Memory B cell (primary cell): ENCODE measurements around the gene PCK2.

Source experiments
- ATAC-seq: fragments of 150-1000 bp; cut with Tn5 transposase; 2 replicates; pipeline ENCODE4 v1.10.0; 2021; ENCODE audit warnings: low read depth, mild to moderate bottlenecking, moderate library complexity
- DNase-seq, 2 donors: peaks; one replicate each; pipeline ENCODE4 v3.0.0; 2022; ENCODE audit warnings: low spot score in 2 of 2
- H3K27ac Mint-ChIP-seq: one replicate; pipeline ENCODE4 v1.8.0; 2022; ENCODE audit warnings: mild to moderate bottlenecking, moderate library complexity, mixed read lengths
- H3K27me3 Mint-ChIP-seq: one replicate; pipeline ENCODE4 v1.8.0; 2022; ENCODE audit warnings: mixed read lengths
- H3K36me3 Mint-ChIP-seq: one replicate; pipeline ENCODE4 v1.8.0; 2022; ENCODE audit warnings: mild to moderate bottlenecking, mixed read lengths
- H3K4me1 Mint-ChIP-seq: one replicate; pipeline ENCODE4 v1.8.0; 2022; ENCODE audit warnings: mixed read lengths
- H3K4me3 Mint-ChIP-seq: one replicate; pipeline ENCODE4 v1.8.0; 2022; ENCODE audit warnings: mild to moderate bottlenecking, moderate library complexity, mixed read lengths
- H3K9me3 Mint-ChIP-seq: one replicate; pipeline ENCODE4 v1.8.0; 2022; ENCODE audit warnings: mixed read lengths

PCK2 gene

DNA sequence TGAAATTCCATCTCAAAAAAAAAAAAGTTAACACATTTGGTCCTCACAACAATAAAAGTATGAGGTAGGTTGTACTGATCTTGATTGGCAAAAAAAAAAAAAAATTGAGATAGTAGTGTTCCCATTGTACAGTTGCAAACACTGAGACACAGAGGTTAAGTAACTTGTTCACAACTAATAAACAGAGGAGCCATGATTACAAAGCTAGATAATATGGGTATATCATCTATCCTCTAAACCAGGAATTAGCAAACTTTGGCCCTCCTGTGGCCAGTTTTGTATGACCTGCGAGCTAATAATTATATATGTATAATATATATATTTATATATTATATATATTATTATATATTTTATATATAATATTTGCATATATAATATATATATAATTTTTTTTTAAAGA is 39.6 kb downstream of the PCK2 start:
- Mint-ChIP-seq H3K4me1 (peaks cover 34% of the 10 kb centered on the region), H3K36me3 (peaks cover 15% of the 10 kb centered on the region), H3K27ac (no peak overlapping the region), H3K4me3 (no peak overlapping the region), H3K27me3 (no peaks in the 10 kb centered on the region), H3K9me3 (no peaks in the 10 kb centered on the region)
- ATAC-seq (no peak), DNase-seq (no peak)

DNA sequence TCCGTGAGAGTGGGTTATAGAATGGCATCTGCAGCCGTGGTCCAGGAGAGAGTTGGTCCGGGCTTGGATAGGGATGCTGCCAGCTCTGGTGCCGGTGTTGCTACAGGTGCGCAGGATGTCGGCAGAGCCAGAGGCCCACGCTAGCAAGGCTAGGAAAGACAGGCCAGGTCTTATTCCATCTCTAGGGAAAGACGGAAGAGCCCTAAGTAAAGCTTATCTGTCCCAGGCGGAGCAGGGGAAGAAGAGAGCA is 41.4 kb downstream of the PCK2 start:
- no peaks in the 10 kb centered on the region for H3K9me3 Mint-ChIP-seq
- peaks cover 42% of the 10 kb centered on the region for H3K4me1 Mint-ChIP-seq
- peak in 1 of 2 donors; percentile 27 for DNase-seq
- peak overlapping the region; percentile 92 for H3K4me3 Mint-ChIP-seq
- ATAC-seq: peak; percentile 4
- H3K27me3 Mint-ChIP-seq: no peaks in the 10 kb centered on the region
- H3K36me3 Mint-ChIP-seq: peaks cover 23% of the 10 kb centered on the region
- peak overlapping the region; percentile 98 for H3K27ac Mint-ChIP-seq

DNA sequence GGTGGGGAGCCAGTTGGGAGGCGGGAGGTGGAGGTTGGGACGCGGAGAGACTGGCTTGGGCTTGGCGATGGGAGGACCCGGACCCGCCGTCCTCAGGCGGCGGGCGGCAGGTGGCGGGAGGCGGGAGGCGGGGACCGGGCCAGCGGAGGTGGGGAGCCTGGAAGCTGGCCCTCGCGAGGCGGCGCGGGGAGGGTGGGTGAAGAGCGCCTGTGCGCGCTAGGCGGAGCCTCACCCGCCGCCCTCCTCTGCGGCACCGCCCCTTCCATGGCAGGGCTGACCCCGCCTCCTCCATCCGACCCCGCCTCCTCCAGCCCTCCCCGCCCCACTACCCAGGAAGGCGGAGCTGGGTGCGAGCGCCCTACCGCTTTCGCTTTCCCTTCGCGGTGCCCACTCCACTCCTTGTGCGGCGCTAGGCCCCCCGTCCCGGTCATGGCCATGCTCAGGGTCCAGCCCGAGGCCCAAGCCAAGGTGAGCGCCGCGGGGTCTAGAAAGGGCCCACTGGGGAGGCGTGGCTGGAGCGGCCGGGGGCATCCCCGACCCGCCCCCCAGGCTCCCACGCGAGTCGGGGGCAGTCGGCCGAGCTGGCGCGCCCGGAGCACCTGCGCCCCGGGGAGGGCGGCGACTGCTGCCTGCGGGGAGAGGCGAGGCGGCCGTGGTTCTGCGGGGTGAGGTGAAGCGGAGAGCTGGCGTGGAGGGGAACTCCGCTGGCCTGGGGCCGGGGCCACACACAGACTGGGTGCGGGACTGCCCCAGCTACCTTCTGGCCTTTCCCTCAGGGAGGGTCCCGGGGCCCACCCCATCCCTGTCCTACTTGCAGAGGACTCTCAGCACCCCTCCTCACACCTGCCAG is 41.9 kb downstream of the PCK2 start, which contains the start of gene PSME1:
TSS of gene PSME1 (plus strand) at position 361 of the 850 bp plus-strand sequence. CDS start at position 430, 69 bp downstream.
- Mint-ChIP-seq H3K27ac (peak within 1 kb of the TSS; percentile 98), H3K36me3 (peaks cover 22% of the 10 kb centered on the region)

DNA sequence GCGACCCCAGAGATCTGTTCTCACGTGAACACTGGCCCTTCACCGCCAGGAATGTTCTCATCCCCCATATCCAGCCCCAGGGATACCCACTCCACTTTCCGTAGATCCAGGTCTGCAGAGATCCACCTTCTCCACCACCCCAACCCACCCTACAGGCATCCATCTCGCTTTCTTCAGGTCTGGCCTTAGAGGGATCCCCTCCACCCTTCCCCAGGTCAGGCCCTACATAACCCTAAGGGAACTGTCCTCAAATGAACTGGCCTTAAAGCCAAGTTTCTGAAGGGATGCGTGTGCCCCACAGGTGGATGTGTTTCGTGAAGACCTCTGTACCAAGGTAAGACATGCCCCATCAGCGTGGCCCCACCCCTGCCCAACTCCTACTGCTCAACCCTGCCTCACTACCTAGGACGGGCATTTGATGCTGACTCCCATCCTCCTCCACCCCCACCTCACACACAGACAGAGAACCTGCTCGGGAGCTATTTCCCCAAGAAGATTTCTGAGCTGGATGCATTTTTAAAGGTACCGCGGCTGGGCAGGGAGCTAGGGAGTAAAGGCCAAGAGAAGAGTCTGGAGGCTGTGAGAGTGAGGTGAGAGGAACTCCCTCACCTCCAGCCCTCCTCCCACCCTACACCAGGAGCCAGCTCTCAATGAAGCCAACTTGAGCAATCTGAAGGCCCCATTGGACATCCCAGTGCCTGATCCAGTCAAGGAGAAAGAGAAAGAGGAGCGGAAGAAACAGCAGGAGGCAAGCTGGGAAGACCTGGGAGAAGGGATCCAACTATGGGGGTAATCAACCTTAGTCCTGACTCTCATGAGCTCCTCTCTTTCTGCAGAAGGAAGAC is 42.8 kb downstream of the PCK2 start:
- ATAC-seq: no peak

More for the DNA sequence above, 41.9 kb downstream of the PCK2 start, which contains the start of gene PSME1:
- Mint-ChIP-seq H3K4me3 (peak within 1 kb of the TSS; percentile 92), H3K27me3 (no peaks in the 10 kb centered on the region), H3K4me1 (peaks cover 46% of the 10 kb centered on the region), H3K9me3 (no peaks in the 10 kb centered on the region)
- peak; percentile 90 for ATAC-seq
- peak; percentile 95 for DNase-seq

DNA sequence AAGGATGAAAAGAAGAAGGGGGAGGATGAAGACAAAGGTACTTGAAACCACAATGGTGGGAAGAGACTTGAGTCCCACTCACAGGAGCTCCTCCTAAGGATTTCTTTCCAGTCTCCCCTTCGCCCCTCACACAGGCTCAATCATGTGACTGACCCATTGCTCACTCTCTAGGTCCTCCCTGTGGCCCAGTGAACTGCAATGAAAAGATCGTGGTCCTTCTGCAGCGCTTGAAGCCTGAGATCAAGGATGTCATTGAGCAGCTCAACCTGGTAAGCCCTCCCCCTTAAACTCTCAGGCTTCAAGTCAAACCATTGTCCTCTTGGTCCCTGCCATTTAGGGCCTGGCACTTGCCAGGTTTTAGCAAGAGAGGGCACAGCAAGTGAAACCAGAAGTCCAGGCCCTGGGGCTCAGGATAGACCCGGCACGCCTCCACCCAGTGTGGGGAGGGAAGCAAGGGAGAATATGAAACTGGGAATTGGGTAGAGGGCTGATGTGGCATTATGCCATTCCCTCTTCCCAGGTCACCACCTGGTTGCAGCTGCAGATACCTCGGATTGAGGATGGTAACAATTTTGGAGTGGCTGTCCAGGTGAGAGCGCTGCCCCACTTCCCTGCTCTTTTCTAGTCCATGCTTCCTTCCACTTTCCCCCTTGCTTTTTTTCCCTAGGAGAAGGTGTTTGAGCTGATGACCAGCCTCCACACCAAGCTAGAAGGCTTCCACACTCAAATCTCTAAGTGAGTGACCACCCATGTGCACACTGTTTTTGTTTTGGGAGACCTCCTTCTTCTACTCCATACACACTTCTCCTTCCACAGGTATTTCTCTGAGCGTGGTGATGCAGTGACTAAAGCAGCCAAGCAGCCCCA is 43.7 kb downstream of the PCK2 start:
- no peak for DNase-seq
- peaks cover 20% of the 10 kb centered on the region for H3K36me3 Mint-ChIP-seq
- H3K4me1 Mint-ChIP-seq: peaks cover 42% of the 10 kb centered on the region
- H3K27ac Mint-ChIP-seq: no peak overlapping the region
- peak overlapping the region; percentile 44 for H3K4me3 Mint-ChIP-seq
- H3K9me3 Mint-ChIP-seq: no peaks in the 10 kb centered on the region
- ATAC-seq: no peak
- H3K27me3 Mint-ChIP-seq: no peaks in the 10 kb centered on the region

More for the DNA sequence above, 42.8 kb downstream of the PCK2 start:
- Mint-ChIP-seq H3K27ac (peak overlapping the region; percentile 98), H3K36me3 (peaks cover 20% of the 10 kb centered on the region), H3K9me3 (no peaks in the 10 kb centered on the region), H3K4me1 (peaks cover 45% of the 10 kb centered on the region), H3K27me3 (no peaks in the 10 kb centered on the region), H3K4me3 (peak overlapping the region; percentile 92)
- DNase-seq: no peak

DNA sequence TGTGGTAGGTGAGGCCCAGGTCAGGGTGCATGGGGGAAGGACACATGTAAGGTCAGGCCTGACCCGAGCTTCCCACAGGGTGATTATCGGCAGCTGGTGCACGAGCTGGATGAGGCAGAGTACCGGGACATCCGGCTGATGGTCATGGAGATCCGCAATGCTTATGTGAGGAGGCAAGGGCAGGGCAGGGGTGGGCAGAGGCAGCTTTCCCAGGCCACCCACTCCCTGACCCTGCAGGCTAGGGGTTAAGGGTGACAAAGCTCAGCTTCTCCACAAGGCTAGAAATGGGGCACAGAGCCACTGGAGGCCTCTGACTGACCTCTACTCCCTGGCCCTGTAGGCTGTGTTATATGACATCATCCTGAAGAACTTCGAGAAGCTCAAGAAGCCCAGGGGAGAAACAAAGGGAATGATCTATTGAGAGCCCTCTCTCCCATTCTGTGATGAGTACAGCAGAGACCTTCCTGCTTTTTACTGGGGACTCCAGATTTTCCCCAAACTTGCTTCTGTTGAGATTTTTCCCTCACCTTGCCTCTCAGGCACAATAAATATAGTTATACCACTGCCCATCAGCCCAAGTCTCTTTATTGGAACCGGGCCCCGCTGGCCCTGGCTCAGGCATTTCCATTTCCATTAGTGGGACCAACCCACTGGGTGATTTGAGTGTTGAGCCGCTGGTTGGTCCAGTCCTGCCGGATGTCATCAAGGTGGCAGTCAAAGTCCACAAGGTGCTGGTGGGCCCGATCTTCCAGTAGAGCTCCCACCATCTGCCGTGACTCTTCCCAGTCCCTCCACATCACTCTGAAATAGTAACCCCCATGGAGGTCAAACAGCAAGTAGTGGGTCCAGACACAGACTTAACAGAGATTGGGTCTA is 44.5 kb downstream of the PCK2 start:
- H3K27me3 Mint-ChIP-seq: no peaks in the 10 kb centered on the region
- DNase-seq (no peak), ATAC-seq (no peak)
- no peaks in the 10 kb centered on the region for H3K9me3 Mint-ChIP-seq
- H3K4me3 Mint-ChIP-seq: peak overlapping the region; percentile 41
- H3K27ac Mint-ChIP-seq: peak overlapping the region; percentile 22
- H3K4me1 Mint-ChIP-seq: peaks cover 43% of the 10 kb centered on the region
- peaks cover 24% of the 10 kb centered on the region for H3K36me3 Mint-ChIP-seq

DNA sequence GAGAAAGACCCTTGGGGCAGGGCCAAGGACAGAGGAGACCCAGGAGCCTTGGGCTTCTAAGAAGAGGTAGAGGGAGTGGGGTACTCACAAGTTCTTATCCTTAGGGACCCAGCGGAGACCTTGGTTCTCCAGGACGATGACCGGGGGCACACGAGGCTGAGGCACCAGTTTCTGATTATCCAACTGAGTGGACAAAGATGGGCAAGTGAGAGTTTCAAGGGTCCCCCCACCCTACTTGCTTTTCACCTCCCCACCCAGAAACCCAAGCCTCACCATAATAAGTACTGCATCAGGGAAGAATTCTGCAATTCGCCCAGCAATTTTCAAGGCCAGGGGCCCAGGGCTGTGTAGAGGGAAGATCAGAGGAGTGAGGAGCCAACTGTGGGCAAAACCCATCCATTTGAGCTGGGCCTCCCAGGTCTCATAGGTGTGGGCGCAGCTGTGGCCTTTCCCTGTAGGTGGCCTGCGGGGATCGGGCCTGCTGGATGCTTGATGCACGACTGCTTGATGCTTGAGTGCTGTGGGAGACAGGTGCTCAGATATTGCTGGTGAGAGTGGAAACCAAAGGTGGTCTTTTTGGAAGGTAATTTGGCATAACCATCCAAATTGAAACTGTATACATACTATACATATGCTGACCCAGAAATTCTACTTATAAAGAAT is 45.3 kb downstream of the PCK2 start:
- Mint-ChIP-seq H3K36me3 (peaks cover 27% of the 10 kb centered on the region), H3K9me3 (no peaks in the 10 kb centered on the region), H3K4me3 (peak overlapping the region; percentile 41), H3K27me3 (no peaks in the 10 kb centered on the region), H3K4me1 (peaks cover 46% of the 10 kb centered on the region), H3K27ac (peak overlapping the region; percentile 22)
- DNase-seq (no peak), ATAC-seq (no peak)

DNA sequence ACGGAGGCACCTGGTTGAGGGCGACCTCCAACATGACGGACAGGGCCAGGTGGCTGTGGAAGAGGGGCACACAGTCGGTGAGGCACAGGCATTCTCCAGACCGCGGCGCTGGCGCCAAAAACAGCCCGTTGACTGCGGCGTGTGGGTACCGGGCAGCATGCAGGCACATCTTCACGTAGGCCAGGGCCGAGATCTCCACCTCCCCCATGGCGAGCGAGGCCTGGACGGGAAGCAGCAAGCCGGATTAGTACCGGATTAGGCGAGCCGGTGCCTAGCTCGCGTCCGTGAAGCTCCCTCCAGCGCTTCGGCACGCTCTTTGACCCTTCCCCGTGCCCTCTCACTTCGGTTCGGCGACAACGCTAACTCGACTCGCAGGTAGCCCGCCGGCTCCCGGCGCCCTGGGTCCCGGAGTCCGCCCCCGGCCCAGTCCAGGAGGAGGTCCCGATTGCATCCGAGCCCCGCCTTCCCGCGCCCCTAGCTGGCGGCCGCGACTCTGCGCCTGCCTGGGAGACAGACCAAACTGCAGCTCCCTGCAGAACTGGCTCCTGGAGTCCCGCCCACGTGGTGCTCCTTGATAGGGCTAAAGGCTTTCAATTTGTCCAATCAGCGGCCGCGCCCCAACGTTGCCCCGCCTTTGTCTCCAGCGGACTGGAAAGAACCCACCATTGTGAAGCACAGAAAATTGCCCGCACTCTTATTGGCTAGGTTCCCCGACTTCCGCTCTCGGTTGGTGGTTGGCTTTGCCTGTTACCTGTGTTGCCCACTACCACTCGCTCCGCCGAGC is 47.2 kb downstream of the PCK2 start, which contains the start of gene EMC9:
TSS of gene EMC9 (minus strand) at position 495 of the 784 bp plus-strand sequence. CDS start at position 208, 287 bp downstream.
- Mint-ChIP-seq H3K27me3 (no peaks in the 10 kb centered on the region), H3K4me3 (peak within 1 kb of the TSS; percentile 87), H3K27ac (peak within 1 kb of the TSS; percentile 85), H3K9me3 (no peaks in the 10 kb centered on the region), H3K4me1 (peaks cover 53% of the 10 kb centered on the region), H3K36me3 (peaks cover 31% of the 10 kb centered on the region)
- ATAC-seq (peak; percentile 87), DNase-seq (peak; percentile 89 to 97)

DNA sequence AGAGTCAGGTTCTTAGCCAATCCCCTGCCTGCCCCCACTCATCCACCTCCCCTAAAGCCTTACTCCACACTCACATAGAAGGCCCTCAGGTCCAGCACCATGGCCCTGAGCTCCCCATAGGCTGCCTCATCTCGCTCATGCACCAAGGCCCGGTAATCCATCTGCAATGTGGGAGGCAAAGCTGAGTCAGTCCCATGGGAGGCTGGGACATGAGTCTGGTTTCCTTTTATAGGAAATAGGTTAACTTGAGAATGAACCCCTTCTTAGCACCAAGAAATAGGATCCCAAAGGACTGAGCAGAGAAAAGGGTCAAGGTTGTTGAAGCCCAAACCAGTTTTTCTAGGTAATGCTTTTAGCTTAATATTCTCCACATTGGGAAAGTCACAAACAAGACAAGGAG is 49.4 kb downstream of the PCK2 start:
- DNase-seq (no peak), ATAC-seq (no peak)
- no peak overlapping the region for H3K4me3 Mint-ChIP-seq
- no peaks in the 10 kb centered on the region for H3K9me3 Mint-ChIP-seq
- H3K27ac Mint-ChIP-seq: no peak overlapping the region
- H3K27me3 Mint-ChIP-seq: no peaks in the 10 kb centered on the region
- peaks cover 52% of the 10 kb centered on the region for H3K4me1 Mint-ChIP-seq
- H3K36me3 Mint-ChIP-seq: peaks cover 24% of the 10 kb centered on the region

DNA sequence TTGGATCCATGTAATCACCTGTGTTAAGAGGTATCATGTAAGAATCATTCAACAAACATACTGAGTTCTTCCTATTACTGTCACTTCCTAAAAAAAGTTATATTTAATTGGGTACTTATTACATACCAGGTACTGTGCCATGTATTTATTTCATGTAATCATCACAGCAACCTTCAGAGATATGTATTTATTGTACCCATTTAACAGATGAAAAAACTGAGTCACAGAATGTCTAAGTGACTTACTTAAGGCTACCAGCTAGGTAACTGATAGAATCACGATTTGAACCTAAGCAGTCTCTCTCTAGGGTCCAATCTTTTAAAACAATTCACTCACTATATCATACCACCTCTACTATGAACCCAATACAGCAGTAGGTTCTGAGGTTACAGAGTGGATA is 50.3 kb downstream of the PCK2 start:
- H3K36me3 Mint-ChIP-seq: peaks cover 16% of the 10 kb centered on the region
- no peak for ATAC-seq
- H3K4me1 Mint-ChIP-seq: peaks cover 51% of the 10 kb centered on the region
- H3K9me3 Mint-ChIP-seq: no peaks in the 10 kb centered on the region
- DNase-seq: no peak
- H3K27ac Mint-ChIP-seq: peak overlapping the region; percentile 17
- peak overlapping the region; percentile 5 for H3K4me3 Mint-ChIP-seq
- no peaks in the 10 kb centered on the region for H3K27me3 Mint-ChIP-seq

DNA sequence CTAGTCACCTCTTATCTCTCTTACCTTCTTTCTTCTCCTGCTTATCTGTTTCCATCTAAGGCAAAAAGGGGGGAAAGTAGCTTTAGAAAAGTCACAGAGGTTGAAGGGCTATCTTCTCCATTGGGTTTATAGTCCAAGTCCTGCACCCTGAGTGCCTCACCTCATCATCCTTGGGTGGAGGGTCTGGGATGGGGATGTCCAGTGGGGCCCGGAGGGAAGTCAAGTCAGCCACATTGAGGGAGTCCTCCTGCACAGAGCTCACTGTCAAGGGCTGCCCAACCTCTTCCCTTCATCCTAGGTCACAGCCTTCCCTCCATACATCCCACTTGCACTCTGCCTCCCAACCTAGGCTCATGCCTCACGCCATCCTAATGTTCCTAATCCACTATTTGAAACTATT is 51.1 kb downstream of the PCK2 start:
- Mint-ChIP-seq H3K9me3 (no peaks in the 10 kb centered on the region), H3K27me3 (no peaks in the 10 kb centered on the region), H3K4me3 (peak overlapping the region; percentile 99), H3K4me1 (peaks cover 52% of the 10 kb centered on the region), H3K27ac (peak overlapping the region; percentile 89), H3K36me3 (peaks cover 14% of the 10 kb centered on the region)
- DNase-seq: no peak
- ATAC-seq: no peak
